ENCODE data around the gene UNC5C. TPM values are rescaled to one million over a fixed set of nuclear protein-coding genes. Genes with fewer than 3 reads are reported as not detected.

UNC5C gene
- polyA plus RNA-seq, 1 donor = 4.1 TPM

GRCh38 chr4:95472534-95472933 lies 76.2 kb downstream of the UNC5C start:
- no peaks in the 10 kb centered on the region for H3K9me3 ChIP-seq (ENCODE audit: control insufficient read depth, low read depth, low read length)
- no peaks in the 10 kb centered on the region for H3K36me3 ChIP-seq (ENCODE audit: control insufficient read depth, insufficient read depth, low read length)
- H3K4me1 ChIP-seq (ENCODE audit: control insufficient read depth, insufficient read depth, low read length) = no peaks in the 10 kb centered on the region
- 71% methylated on average over 1 of the region's 3 CpGs for WGBS (ENCODE audit: insufficient coverage, low lambda C conversion rate)
- H3K4me3 ChIP-seq (ENCODE audit: low read length) = no peak overlapping the region
- DNase-seq = no peak
- no peaks in the 10 kb centered on the region for H3K27me3 ChIP-seq (ENCODE audit: control insufficient read depth, insufficient read depth, low read length)
- H3K27ac ChIP-seq (ENCODE audit: low read length) = no peak overlapping the region

- DNase-seq = no peak
- H3K4me1 ChIP-seq (ENCODE audit: control insufficient read depth, insufficient read depth, low read length) = no peaks in the 10 kb centered on the region
- no peaks in the 10 kb centered on the region for H3K9me3 ChIP-seq (ENCODE audit: control insufficient read depth, low read depth, low read length)
- WGBS (ENCODE audit: insufficient coverage, low lambda C conversion rate) = 92% methylated on average over 4 of the region's 4 CpGs
- H3K27me3 ChIP-seq (ENCODE audit: control insufficient read depth, insufficient read depth, low read length) = no peaks in the 10 kb centered on the region
- H3K36me3 ChIP-seq (ENCODE audit: control insufficient read depth, insufficient read depth, low read length) = no peaks in the 10 kb centered on the region
- no peak overlapping the region for H3K27ac ChIP-seq (ENCODE audit: low read length)
- no peak overlapping the region for H3K4me3 ChIP-seq (ENCODE audit: low read length)
Measured at GRCh38 chr4:95470622-95471021, 78.2 kb downstream of the UNC5C start.

- H3K36me3 ChIP-seq (ENCODE audit: control insufficient read depth, insufficient read depth, low read length) = no peaks in the 10 kb centered on the region
Measured at GRCh38 chr4:95469617-95470016, 79.2 kb downstream of the UNC5C start.

GRCh38 chr4:95466791-95467190 lies 82.0 kb downstream of the UNC5C start:
- DNase-seq = no peak
- Histone ChIP-seq H3K4me3 (ENCODE audit: low read length) (no peak overlapping the region), H3K27ac (ENCODE audit: low read length) (no peak overlapping the region), H3K36me3 (ENCODE audit: control insufficient read depth, insufficient read depth, low read length) (no peaks in the 10 kb centered on the region), H3K4me1 (ENCODE audit: control insufficient read depth, insufficient read depth, low read length) (no peaks in the 10 kb centered on the region), H3K9me3 (ENCODE audit: control insufficient read depth, low read depth, low read length) (no peaks in the 10 kb centered on the region), H3K27me3 (ENCODE audit: control insufficient read depth, insufficient read depth, low read length) (no peaks in the 10 kb centered on the region)
- WGBS (ENCODE audit: insufficient coverage, low lambda C conversion rate) = 75% methylated on average over 2 of the region's 3 CpGs

More at GRCh38 chr4:95469617-95470016, 79.2 kb downstream of the UNC5C start:
- no peak for DNase-seq
- no peaks in the 10 kb centered on the region for H3K9me3 ChIP-seq (ENCODE audit: control insufficient read depth, low read depth, low read length)
- WGBS (ENCODE audit: insufficient coverage, low lambda C conversion rate) = no CpG with 5 or more reads among the region's 1 CpG
- H3K4me3 ChIP-seq (ENCODE audit: low read length) = no peak overlapping the region
- H3K27me3 ChIP-seq (ENCODE audit: control insufficient read depth, insufficient read depth, low read length) = no peaks in the 10 kb centered on the region
- no peaks in the 10 kb centered on the region for H3K4me1 ChIP-seq (ENCODE audit: control insufficient read depth, insufficient read depth, low read length)
- no peak overlapping the region for H3K27ac ChIP-seq (ENCODE audit: low read length)

- 60% methylated on average over 1 of the region's 6 CpGs for WGBS (ENCODE audit: insufficient coverage, low lambda C conversion rate)
- no peak for DNase-seq
- H3K36me3 ChIP-seq (ENCODE audit: control insufficient read depth, insufficient read depth, low read length) = no peaks in the 10 kb centered on the region
- H3K4me1 ChIP-seq (ENCODE audit: control insufficient read depth, insufficient read depth, low read length) = no peaks in the 10 kb centered on the region
- no peak overlapping the region for H3K27ac ChIP-seq (ENCODE audit: low read length)
- no peaks in the 10 kb centered on the region for H3K9me3 ChIP-seq (ENCODE audit: control insufficient read depth, low read depth, low read length)
- H3K4me3 ChIP-seq (ENCODE audit: low read length) = no peak overlapping the region
- no peaks in the 10 kb centered on the region for H3K27me3 ChIP-seq (ENCODE audit: control insufficient read depth, insufficient read depth, low read length)
Measured at GRCh38 chr4:95465010-95465409, 83.8 kb downstream of the UNC5C start.

GRCh38 chr4:95462921-95463320 lies 85.9 kb downstream of the UNC5C start:
- Histone ChIP-seq H3K27me3 (ENCODE audit: control insufficient read depth, insufficient read depth, low read length) (no peaks in the 10 kb centered on the region), H3K4me3 (ENCODE audit: low read length) (no peak overlapping the region), H3K27ac (ENCODE audit: low read length) (no peak overlapping the region), H3K4me1 (ENCODE audit: control insufficient read depth, insufficient read depth, low read length) (no peaks in the 10 kb centered on the region), H3K9me3 (ENCODE audit: control insufficient read depth, low read depth, low read length) (no peaks in the 10 kb centered on the region), H3K36me3 (ENCODE audit: control insufficient read depth, insufficient read depth, low read length) (no peaks in the 10 kb centered on the region)
- WGBS (ENCODE audit: insufficient coverage, low lambda C conversion rate) = no CpG with 5 or more reads among the region's 8 CpGs
- DNase-seq = no peak

- no peaks in the 10 kb centered on the region for H3K9me3 ChIP-seq (ENCODE audit: control insufficient read depth, low read depth, low read length)
- DNase-seq = no peak
- WGBS (ENCODE audit: insufficient coverage, low lambda C conversion rate) = 90% methylated on average over 2 of the region's 4 CpGs
Measured at GRCh38 chr4:95457353-95457752, 91.4 kb downstream of the UNC5C start.

GRCh38 chr4:95450294-95450693 lies 98.5 kb downstream of the UNC5C start:
- Histone ChIP-seq H3K9me3 (ENCODE audit: control insufficient read depth, low read depth, low read length) (no peaks in the 10 kb centered on the region), H3K4me3 (ENCODE audit: low read length) (no peak overlapping the region), H3K36me3 (ENCODE audit: control insufficient read depth, insufficient read depth, low read length) (no peaks in the 10 kb centered on the region), H3K27ac (ENCODE audit: low read length) (no peak overlapping the region), H3K27me3 (ENCODE audit: control insufficient read depth, insufficient read depth, low read length) (no peaks in the 10 kb centered on the region), H3K4me1 (ENCODE audit: control insufficient read depth, insufficient read depth, low read length) (no peaks in the 10 kb centered on the region)
- no peak for DNase-seq
- 83% methylated on average over 1 of the region's 2 CpGs for WGBS (ENCODE audit: insufficient coverage, low lambda C conversion rate)

More at GRCh38 chr4:95457353-95457752, 91.4 kb downstream of the UNC5C start:
- no peak overlapping the region for H3K27ac ChIP-seq (ENCODE audit: low read length)
- no peak overlapping the region for H3K4me3 ChIP-seq (ENCODE audit: low read length)
- H3K27me3 ChIP-seq (ENCODE audit: control insufficient read depth, insufficient read depth, low read length) = no peaks in the 10 kb centered on the region
- no peaks in the 10 kb centered on the region for H3K4me1 ChIP-seq (ENCODE audit: control insufficient read depth, insufficient read depth, low read length)
- no peaks in the 10 kb centered on the region for H3K36me3 ChIP-seq (ENCODE audit: control insufficient read depth, insufficient read depth, low read length)

- no peaks in the 10 kb centered on the region for H3K9me3 ChIP-seq (ENCODE audit: control insufficient read depth, low read depth, low read length)
- no peaks in the 10 kb centered on the region for H3K36me3 ChIP-seq (ENCODE audit: control insufficient read depth, insufficient read depth, low read length)
- 100% methylated on average over 2 of the region's 4 CpGs for WGBS (ENCODE audit: insufficient coverage, low lambda C conversion rate)
- no peak overlapping the region for H3K27ac ChIP-seq (ENCODE audit: low read length)
- DNase-seq = no peak
- H3K27me3 ChIP-seq (ENCODE audit: control insufficient read depth, insufficient read depth, low read length) = no peaks in the 10 kb centered on the region
- no peak overlapping the region for H3K4me3 ChIP-seq (ENCODE audit: low read length)
- no peaks in the 10 kb centered on the region for H3K4me1 ChIP-seq (ENCODE audit: control insufficient read depth, insufficient read depth, low read length)
Measured at GRCh38 chr4:95446173-95446572, 102.6 kb downstream of the UNC5C start.

- Histone ChIP-seq H3K9me3 (ENCODE audit: control insufficient read depth, low read depth, low read length) (no peaks in the 10 kb centered on the region), H3K4me3 (ENCODE audit: low read length) (no peak overlapping the region), H3K27ac (ENCODE audit: low read length) (no peak overlapping the region), H3K27me3 (ENCODE audit: control insufficient read depth, insufficient read depth, low read length) (no peaks in the 10 kb centered on the region), H3K4me1 (ENCODE audit: control insufficient read depth, insufficient read depth, low read length) (no peaks in the 10 kb centered on the region), H3K36me3 (ENCODE audit: control insufficient read depth, insufficient read depth, low read length) (no peaks in the 10 kb centered on the region)
- DNase-seq = no peak
- 81% methylated on average over 2 of the region's 5 CpGs for WGBS (ENCODE audit: insufficient coverage, low lambda C conversion rate)
Measured at GRCh38 chr4:95445251-95445650, 103.5 kb downstream of the UNC5C start.

- H3K4me1 ChIP-seq (ENCODE audit: control insufficient read depth, insufficient read depth, low read length) = no peaks in the 10 kb centered on the region
- no peak overlapping the region for H3K4me3 ChIP-seq (ENCODE audit: low read length)
- no peaks in the 10 kb centered on the region for H3K36me3 ChIP-seq (ENCODE audit: control insufficient read depth, insufficient read depth, low read length)
- no peak overlapping the region for H3K27ac ChIP-seq (ENCODE audit: low read length)
- H3K9me3 ChIP-seq (ENCODE audit: control insufficient read depth, low read depth, low read length) = no peaks in the 10 kb centered on the region
- WGBS (ENCODE audit: insufficient coverage, low lambda C conversion rate) = 90% methylated on average over 2 of the region's 5 CpGs
- no peaks in the 10 kb centered on the region for H3K27me3 ChIP-seq (ENCODE audit: control insufficient read depth, insufficient read depth, low read length)
- no peak for DNase-seq
Measured at GRCh38 chr4:95444812-95445211, 104.0 kb downstream of the UNC5C start.

All from large intestine (tissue), 3 donors.